BE2C (cell line): ENCODE measurements around the gene YPEL3.

Experiments
- DNase-seq: peaks from one replicate; pipeline ENCODE4 v3.0.0-alpha.2; 2020
- H3K27me3 ChIP-seq: fragments of 250-450 bp; sonication (Bioruptor Pico); 2 replicates; pipeline ENCODE4 v1.5.1; 2020; ENCODE audit warnings: mild to moderate bottlenecking
- H3K36me3 ChIP-seq: fragments of 250-450 bp; sonication (Bioruptor Pico); 2 replicates; pipeline ENCODE4 v1.5.1; 2020; ENCODE audit warnings: mild to moderate bottlenecking
- H3K4me1 ChIP-seq: fragments of 250-450 bp; sonication (Bioruptor Pico); 2 replicates; pipeline ENCODE4 v1.5.1; 2020
- H3K4me3 ChIP-seq: 2 replicates; pipeline ENCODE4 v1.5.1; 2011; ENCODE audit warnings: low read depth, low read length
- H3K9me3 ChIP-seq: fragments of 250-450 bp; sonication (Bioruptor Pico); 2 replicates; pipeline ENCODE4 v1.5.1; 2020
- TF ChIP-seq, protein P1 (sequence below): IDR thresholded peaks from 2 replicates; pipeline ENCODE4 v1.5.1; 2012; ENCODE audit warnings: mild to moderate bottlenecking, low read depth, low read length

YPEL3 gene

DNA sequence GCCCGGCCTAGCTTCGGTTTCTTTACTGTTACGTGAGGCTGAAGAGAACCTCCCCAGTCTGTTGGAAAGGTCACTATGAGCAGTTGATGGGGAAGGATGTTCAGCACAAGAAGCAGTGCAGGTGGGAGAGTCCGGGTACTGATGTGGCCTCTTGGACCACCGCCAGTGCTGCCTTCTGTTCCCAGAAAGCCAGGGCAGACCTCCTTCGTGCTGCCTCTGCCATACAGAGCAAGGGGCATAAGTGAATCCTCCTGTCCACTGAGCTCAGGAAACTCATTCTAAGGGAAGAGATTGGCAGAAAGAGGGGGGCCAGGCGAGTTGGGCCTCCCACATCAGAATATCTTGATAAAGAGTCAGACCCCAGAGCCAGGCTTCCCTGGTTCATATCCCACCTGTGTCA is 16.5 kb downstream of the YPEL3 start:
- Histone ChIP-seq H3K9me3 (no peaks in the 10 kb centered on the region), H3K4me1 (no peaks in the 10 kb centered on the region), H3K4me3 (no peak overlapping the region), H3K36me3 (peaks cover 64% of the 10 kb centered on the region), H3K27me3 (no peaks in the 10 kb centered on the region)
- TF ChIP-seq, protein P1, sequence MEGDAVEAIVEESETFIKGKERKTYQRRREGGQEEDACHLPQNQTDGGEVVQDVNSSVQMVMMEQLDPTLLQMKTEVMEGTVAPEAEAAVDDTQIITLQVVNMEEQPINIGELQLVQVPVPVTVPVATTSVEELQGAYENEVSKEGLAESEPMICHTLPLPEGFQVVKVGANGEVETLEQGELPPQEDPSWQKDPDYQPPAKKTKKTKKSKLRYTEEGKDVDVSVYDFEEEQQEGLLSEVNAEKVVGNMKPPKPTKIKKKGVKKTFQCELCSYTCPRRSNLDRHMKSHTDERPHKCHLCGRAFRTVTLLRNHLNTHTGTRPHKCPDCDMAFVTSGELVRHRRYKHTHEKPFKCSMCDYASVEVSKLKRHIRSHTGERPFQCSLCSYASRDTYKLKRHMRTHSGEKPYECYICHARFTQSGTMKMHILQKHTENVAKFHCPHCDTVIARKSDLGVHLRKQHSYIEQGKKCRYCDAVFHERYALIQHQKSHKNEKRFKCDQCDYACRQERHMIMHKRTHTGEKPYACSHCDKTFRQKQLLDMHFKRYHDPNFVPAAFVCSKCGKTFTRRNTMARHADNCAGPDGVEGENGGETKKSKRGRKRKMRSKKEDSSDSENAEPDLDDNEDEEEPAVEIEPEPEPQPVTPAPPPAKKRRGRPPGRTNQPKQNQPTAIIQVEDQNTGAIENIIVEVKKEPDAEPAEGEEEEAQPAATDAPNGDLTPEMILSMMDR: no peak
- DNase-seq: no peak

DNA sequence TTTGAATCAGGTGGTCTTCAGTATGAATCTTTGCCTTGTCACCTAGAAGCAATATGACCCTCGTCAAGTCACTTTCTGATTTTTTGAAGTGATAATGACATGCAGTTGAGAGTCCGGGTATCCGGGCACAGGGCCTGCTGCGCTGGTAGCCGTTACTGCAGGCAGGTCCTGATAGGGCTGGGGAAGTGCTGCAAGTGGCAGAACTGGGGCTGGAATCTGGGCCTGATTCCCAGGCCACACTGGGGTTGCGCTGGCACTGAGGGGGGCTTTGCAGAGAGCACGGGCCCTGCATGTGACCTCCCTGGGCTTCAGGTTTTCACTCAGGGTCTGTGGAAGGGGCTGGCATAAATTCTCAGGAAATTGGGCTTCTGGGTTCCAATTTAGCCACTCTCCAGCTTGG is 17.3 kb downstream of the YPEL3 start:
- peaks cover 57% of the 10 kb centered on the region for H3K36me3 ChIP-seq
- no peaks in the 10 kb centered on the region for H3K9me3 ChIP-seq
- DNase-seq: no peak
- TF ChIP-seq, protein P1: no peak
- no peaks in the 10 kb centered on the region for H3K27me3 ChIP-seq
- no peak overlapping the region for H3K4me3 ChIP-seq
- no peaks in the 10 kb centered on the region for H3K4me1 ChIP-seq

DNA sequence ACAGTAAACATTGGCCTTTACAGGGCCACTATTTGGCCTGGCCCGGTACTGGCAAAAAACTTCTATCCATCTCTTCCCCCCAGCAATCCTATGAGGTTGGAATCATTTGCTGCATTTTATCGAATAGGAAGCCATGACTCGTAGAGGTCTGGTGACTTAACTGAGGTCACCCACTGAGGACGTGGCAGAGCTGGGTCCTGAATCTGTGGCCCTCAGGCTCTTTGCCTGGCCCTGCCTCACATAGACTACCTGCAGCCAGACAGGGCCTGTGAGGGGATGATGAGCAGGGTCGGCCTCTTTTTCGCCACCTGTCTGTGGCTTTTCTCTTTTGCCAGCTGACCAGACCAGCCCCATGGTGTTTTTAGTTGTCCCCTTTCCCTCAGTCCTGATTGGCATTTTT is 18.4 kb downstream of the YPEL3 start:
- TF ChIP-seq, protein P1: no peak
- H3K4me1 ChIP-seq: no peaks in the 10 kb centered on the region
- peaks cover 50% of the 10 kb centered on the region for H3K36me3 ChIP-seq
- H3K27me3 ChIP-seq: no peaks in the 10 kb centered on the region
- no peak for DNase-seq
- no peaks in the 10 kb centered on the region for H3K9me3 ChIP-seq
- no peak overlapping the region for H3K4me3 ChIP-seq

DNA sequence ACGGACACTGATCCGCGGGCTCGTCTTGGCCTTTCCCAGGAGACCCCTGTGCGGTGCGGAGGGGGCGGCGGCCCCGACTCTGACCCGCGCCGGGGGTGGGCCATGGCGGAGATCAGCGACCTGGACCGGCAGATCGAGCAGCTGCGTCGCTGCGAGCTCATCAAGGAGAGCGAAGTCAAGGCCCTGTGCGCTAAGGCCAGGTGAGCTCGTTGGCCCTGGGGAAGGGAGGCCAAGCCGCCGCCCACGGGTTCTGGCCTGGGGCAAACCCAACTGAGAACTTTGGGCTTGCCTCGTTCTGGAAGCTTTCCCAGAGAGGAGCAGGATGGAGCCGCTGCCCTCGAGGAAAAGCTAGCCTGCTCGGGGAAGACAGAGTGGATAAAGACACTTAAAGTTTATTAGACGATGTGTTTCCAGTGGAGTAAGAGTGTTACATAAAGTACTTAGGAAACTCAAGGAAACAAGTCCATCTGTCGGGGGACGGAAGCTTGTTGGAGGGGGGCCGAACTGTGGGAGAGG is 19.7 kb downstream of the YPEL3 start:
- Histone ChIP-seq H3K9me3 (no peaks in the 10 kb centered on the region), H3K4me1 (no peaks in the 10 kb centered on the region), H3K36me3 (peaks cover 52% of the 10 kb centered on the region), H3K27me3 (no peaks in the 10 kb centered on the region), H3K4me3 (peak overlapping the region; percentile 93)
- no peak for DNase-seq
- TF ChIP-seq, protein P1: no peak

DNA sequence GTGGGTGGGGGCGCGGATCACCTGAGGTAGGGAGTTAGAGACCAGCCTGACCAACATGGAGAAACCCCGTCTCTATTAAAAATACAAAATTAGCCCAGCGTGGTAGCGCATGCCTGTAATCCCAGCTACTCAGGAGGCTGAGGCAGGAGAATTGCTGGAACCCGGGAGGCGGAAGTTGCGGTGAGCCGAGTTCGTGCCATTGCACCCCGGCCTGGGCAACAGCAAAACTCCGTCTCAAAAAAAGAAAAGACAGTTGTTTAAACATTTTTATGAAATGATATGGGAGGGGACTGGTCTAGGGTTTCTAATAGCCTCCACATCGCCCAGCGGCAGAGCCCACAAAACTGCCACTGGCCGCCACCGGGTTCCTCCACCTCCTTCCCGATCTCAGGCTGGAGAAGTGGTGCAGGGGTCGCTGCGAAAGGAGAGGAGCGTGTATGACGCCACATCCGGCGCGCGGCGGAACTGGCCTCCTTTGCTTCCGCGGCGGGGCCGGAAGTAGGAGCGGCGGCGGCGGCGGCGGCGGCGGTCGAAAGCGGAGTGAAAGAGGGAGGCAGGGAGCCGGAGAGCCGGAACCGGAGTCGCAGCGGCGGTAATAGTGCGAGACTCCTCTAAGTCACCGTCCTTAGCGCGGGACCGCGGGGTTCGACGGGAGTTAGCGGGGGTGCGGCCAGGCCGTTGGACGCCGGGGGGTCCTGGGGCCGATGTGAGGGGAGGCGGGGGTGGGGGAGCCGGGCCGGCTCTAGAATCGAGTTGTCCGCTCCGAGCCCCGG is 20.3 kb downstream of the YPEL3 start, which contains the start of gene PPP4C:
Gene PPP4C, plus strand, starts transcription at position 492 of the 773 bp plus-strand sequence. CDS start 384 bp downstream, outside the sequence.
- TF ChIP-seq, protein P1: no peak
- peak; percentile 93 for DNase-seq
- Histone ChIP-seq H3K9me3 (no peaks in the 10 kb centered on the region), H3K4me1 (no peaks in the 10 kb centered on the region), H3K4me3 (peak within 1 kb of the TSS; percentile 93), H3K36me3 (peaks cover 52% of the 10 kb centered on the region), H3K27me3 (no peaks in the 10 kb centered on the region)

DNA sequence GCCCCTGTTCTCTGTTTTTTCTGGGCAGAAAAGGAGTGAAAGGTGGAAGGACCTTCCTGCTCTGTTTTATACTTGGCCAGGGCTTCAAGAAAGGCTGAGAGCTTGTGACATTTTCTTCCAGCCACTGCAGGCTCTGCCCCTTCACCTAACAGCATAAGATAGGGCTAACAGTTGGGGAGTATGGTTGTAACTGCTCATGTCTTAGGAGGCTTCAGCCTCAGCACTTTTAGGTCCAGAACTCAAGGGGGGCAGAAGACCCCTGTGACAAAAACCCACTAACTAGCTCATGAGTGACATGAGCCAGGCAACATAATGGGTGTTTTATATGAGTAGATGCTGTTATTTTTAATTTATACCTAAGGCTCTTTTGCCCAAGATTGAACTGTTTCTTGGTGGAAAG is 25.5 kb downstream of the YPEL3 start:
- H3K36me3 ChIP-seq: peaks cover 73% of the 10 kb centered on the region
- no peaks in the 10 kb centered on the region for H3K4me1 ChIP-seq
- no peak overlapping the region for H3K4me3 ChIP-seq

More for the DNA sequence above, 25.5 kb downstream of the YPEL3 start:
- TF ChIP-seq, protein P1: no peak
- Histone ChIP-seq H3K9me3 (no peaks in the 10 kb centered on the region), H3K27me3 (no peaks in the 10 kb centered on the region)
- no peak for DNase-seq
